ENCODE results near the gene TRAPPC10.

GRCh38 chr21:43982489-43983078 is 29.5 kb upstream of the TRAPPC10 start:
- TF ChIP-seq, protein P1, sequence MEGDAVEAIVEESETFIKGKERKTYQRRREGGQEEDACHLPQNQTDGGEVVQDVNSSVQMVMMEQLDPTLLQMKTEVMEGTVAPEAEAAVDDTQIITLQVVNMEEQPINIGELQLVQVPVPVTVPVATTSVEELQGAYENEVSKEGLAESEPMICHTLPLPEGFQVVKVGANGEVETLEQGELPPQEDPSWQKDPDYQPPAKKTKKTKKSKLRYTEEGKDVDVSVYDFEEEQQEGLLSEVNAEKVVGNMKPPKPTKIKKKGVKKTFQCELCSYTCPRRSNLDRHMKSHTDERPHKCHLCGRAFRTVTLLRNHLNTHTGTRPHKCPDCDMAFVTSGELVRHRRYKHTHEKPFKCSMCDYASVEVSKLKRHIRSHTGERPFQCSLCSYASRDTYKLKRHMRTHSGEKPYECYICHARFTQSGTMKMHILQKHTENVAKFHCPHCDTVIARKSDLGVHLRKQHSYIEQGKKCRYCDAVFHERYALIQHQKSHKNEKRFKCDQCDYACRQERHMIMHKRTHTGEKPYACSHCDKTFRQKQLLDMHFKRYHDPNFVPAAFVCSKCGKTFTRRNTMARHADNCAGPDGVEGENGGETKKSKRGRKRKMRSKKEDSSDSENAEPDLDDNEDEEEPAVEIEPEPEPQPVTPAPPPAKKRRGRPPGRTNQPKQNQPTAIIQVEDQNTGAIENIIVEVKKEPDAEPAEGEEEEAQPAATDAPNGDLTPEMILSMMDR (IDR thresholded peaks at IDR 0.05; ENCODE audit: low read depth, low read length, poor library complexity, severe bottlenecking): no peak
- TF ChIP-seq EZH2phosphoT487 (IDR thresholded peaks at IDR 0.05; ENCODE audit: borderline replicate concordance, low read length): no peak
